Activated CD8-positive, alpha-beta memory T cell treated with anti-CD3 and anti-CD28 coated beads for 1 hour (primary cell): Measurements from ENCODE around the gene HSD3B7.
"Not testable (repeated sequence)": the region's sequence is repeated elsewhere in the genome, so short reads cannot be mapped to it uniquely, and the experiment has no call there.

Experiments
- DNase-seq, 2 donors: peaks; one replicate each; pipeline ENCODE4 v3.0.0-alpha.2; 2020; ENCODE audit warnings: low read depth in 1 of 2; ENCODE audit errors: extremely low read depth in 1 of 2

Gene HSD3B7

GRCh38 chr16:31017756-31018155 is 32.7 kb downstream of the HSD3B7 start:
- not testable (repeated sequence) for DNase-seq

- no peak for DNase-seq
These were observed 35.5 kb downstream of the HSD3B7 start for GRCh38 chr16:31020536-31020935.

- DNase-seq, result no peak
These were observed 37.7 kb downstream of the HSD3B7 start for GRCh38 chr16:31022544-31023251.

GRCh38 chr16:31023252-31023602 is 38.2 kb downstream of the HSD3B7 start:
- DNase-seq, result no peak

- DNase-seq, result no peak
These were observed 38.7 kb downstream of the HSD3B7 start for GRCh38 chr16:31023627-31024226.

- no peak for DNase-seq
These were observed 40.3 kb downstream of the HSD3B7 start for GRCh38 chr16:31025339-31025738.

- DNase-seq, result no peak
These were observed 44.3 kb downstream of the HSD3B7 start for GRCh38 chr16:31029272-31029671.

- DNase-seq, result no peak
These were observed 46.3 kb downstream of the HSD3B7 start for GRCh38 chr16:31031276-31031675.

- DNase-seq, result peak; percentile 97
These were observed 48.0 kb downstream of the HSD3B7 start, which contains the start of gene STX4 for GRCh38 chr16:31032736-31033708. Gene STX4, plus strand, starts transcription at chr16:31033558. Its CDS starts 248 bp downstream, at chr16:31033806.

- peak; percentile 69 to 80 for DNase-seq
These were observed 48.9 kb downstream of the HSD3B7 start for GRCh38 chr16:31033709-31034492.

- no peak for DNase-seq
These were observed 51.7 kb downstream of the HSD3B7 start for GRCh38 chr16:31036691-31037090.
